HG03558 (cell line): Measurements from ENCODE around the gene FN3KRP.

Source experiments
- ATAC-seq: cut with Tn5 transposase; IDR thresholded peaks from one replicate; pipeline ENCODE4 v1.9.1; 2021; ENCODE audit warnings: moderate number of reproducible peaks; ENCODE audit not compliant: unreplicated experiment; ENCODE audit errors: extremely low read depth

FN3KRP gene, protein sequence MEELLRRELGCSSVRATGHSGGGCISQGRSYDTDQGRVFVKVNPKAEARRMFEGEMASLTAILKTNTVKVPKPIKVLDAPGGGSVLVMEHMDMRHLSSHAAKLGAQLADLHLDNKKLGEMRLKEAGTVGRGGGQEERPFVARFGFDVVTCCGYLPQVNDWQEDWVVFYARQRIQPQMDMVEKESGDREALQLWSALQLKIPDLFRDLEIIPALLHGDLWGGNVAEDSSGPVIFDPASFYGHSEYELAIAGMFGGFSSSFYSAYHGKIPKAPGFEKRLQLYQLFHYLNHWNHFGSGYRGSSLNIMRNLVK

DNA sequence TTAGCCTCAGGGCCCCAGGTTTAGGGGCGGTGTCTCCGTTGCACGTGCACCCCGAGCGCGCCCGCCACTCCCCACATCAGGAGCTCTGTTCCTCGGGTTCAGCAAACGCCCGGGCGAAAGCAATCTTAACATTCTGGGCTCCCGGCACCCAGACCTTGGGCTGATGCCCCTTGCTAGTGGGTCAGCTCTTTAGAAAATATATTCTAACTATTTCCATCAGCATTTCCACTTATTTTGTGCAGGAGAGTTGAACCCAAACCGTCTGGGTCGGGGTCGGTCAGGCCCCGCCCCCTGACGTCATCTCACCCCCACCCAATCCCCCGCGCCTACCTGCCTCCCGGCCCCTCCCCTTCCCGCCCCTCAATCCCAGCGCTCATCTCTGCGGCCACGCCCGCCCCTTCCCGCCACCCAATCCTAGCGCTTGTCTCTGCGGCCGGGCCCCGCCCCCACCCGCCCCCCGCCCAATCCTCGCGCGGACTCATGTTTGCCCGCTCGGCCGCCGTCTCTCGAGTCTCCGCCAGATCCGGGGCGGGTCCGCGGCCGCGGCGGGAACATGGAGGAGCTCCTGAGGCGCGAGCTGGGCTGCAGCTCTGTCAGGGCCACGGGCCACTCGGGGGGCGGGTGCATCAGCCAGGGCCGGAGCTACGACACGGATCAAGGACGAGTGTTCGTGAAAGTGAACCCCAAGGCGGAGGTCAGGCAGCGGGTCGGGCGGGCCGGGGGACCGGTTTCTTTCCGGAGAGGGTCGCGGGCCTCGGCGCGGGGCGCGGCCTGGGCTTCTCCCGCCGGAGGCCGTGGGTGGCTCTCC lies at the start of gene FN3KRP:
Gene FN3KRP (plus strand): TSS at position 504 of the 808 bp plus-strand sequence. CDS start 50 bp downstream, at position 554.
- no peak for ATAC-seq

DNA sequence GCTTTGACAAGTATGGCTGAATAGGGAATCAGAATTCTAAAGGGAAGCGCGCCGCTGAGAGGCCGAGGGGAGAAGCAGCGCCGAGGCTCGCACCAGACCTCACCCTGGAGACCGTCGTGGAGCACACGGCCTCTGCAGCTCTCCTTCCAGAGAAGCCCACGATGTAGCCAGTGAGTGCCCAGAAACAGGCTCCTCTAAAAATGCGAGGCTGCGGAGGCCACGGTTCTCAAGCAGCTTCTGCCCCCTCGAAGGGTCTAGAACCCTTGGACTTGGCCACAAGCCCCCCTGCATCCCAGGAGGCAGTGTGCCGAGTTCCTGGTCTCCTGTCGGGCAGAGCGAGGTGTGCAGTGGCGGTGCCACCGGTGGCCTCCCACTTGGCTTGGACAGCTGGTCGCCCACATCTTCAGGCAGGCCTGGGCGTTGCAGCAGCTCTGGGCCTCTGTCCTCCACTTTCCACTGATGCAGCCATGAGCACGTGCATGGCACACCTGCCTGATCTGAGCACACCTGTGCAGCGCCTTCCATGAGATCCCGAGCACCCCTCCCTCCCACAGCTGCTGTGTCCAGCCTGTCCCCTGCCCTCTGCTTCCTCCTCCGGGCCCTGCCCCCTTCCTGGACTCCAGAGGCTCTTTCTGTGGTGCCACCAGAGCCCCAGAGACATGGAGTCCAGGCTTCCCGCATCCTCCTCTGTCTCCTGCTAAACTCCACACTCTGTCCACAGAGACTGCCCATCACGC lies 49.4 kb upstream of the FN3KRP start:
- no peak for ATAC-seq

DNA sequence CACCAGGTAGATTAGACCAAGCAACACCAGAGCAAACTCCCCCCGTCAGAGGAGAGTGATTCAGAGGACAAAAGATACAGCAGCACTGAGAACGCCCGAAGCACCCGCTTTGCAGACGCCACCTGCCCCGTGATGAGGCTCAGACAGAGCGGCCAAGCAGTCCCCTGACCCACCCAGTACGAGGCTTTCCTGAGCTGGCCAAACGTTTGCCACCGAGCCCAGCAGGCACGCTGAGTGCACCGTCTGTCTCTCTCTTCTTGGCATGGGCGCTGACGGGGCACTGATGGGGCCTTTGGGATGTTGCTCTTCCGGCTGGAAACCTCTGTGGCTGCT lies 48.9 kb upstream of the FN3KRP start:
- ATAC-seq: no peak

DNA sequence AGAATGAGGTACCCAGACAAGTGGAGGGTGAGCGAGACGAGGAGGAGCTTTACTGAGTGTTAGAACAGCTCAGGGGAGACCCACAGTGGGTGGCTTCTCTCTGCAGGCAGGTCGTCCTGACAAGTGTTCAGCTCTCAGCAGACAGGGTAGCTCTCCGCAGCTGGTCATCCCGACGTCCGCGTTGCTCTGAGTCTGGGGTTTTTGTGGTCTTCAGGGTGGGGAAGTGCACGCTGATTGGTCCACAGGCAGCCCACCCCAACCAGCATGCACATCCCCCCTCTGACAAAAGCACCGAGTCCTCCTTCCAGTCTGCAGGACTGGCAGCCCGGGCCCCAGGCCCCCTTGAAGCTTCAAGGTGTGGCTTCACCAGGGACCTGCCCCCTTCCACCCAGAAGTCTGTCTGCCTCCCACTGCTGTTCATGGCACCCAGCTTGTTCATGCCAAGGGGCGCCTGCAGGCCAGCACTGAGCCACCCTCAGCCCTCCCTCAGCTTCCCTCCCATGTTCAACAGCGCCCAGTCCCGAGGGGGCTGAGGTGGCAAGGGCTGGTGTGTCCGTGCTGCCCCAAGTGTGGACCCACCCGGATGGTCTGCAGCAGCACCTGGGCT lies 48.4 kb upstream of the FN3KRP start:
- ATAC-seq: no peak

DNA sequence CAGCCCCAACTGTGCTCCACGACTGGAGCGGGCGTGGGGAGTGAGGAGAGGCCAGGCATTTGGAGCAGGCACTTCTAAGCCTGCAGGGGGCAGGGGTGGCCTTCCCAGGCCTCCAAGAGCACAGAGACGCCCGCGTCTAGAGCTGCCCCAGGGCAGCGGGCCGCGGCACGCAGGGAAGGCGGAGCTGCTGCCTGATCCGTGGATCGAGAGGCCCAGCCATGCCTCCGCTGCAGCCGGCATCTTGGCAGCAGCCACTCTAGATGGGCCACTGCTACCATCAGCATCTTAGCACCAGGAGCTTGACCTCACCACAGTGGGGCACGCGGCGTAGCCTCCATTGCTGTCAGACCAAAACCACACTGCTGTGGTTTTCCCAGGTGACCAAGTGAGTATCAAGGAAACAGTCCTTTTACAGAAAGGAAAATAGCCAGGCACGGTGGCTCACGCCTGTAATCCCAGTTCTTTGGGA lies 47.8 kb upstream of the FN3KRP start:
- ATAC-seq: no peak

DNA sequence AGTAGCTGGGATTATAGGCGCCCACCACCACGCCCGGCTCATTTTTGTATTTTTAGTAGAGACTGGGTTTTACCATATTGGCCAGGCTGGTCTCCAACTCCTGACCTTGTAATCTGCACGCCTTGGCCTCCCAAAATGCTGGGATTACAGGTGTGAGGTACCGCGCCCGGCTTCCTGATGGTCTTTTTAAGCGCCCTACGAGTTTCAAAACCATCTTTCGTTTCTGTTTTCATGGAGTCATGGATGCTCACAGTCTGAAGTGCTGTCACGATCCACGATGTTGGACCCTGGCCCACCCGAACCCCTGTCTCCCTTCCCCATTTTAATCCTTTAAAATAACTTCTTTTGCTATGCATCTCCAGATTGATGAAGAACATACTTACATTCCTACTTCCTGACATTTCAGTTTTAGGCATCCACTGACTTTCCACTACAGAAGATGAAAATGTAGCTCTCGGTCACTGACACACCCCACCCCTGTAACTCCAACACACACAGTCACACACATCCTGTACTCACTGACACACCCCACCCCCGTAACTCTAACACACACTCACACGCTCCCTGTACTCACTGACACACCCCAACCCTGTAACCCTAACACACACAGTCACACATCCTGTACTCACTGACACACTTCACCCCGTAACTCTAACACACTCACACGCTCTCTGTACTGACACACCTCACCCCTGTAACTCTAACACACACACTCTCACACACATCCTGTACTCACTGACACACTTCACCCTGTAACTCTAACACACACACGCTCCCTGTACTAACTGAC lies 45.6 kb upstream of the FN3KRP start:
- ATAC-seq: no peak

DNA sequence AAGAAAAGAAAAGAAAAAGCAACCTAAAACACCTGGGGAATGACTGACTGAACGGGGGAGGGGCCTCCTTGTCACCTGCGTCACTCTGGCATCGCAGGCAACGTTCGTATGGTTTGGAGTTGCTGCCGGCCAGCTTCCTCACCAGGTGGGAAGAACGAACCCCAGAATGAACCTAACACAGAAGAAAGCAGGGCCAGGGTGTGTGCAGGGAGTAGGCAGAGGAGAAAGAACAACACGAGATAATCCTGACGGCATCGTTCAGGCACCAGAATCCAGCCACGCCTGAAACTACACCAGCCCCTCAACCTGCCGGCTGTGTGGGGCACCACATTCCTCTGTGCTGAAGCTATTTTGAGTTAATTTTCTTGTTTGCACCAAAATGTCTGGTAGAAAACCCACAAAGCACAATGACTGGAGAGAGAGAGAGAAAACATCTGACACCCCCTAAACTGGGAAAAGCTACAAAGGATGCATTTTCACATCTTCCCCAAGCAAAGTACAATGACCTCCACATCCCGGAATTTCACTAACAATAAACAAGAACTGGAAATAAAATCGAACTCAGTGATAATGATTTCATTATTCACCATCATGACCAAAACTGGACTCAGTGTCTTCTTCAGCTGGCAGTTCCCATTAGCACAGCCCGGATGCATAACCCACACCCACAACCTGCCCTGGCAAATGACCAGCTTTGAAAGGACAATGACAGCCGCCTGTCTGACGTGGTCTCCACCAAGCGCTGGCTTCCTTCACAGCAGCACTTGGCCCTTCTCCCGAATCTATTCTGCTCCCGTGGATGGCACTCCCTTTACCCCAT lies 41.6 kb upstream of the FN3KRP start:
- no peak for ATAC-seq

DNA sequence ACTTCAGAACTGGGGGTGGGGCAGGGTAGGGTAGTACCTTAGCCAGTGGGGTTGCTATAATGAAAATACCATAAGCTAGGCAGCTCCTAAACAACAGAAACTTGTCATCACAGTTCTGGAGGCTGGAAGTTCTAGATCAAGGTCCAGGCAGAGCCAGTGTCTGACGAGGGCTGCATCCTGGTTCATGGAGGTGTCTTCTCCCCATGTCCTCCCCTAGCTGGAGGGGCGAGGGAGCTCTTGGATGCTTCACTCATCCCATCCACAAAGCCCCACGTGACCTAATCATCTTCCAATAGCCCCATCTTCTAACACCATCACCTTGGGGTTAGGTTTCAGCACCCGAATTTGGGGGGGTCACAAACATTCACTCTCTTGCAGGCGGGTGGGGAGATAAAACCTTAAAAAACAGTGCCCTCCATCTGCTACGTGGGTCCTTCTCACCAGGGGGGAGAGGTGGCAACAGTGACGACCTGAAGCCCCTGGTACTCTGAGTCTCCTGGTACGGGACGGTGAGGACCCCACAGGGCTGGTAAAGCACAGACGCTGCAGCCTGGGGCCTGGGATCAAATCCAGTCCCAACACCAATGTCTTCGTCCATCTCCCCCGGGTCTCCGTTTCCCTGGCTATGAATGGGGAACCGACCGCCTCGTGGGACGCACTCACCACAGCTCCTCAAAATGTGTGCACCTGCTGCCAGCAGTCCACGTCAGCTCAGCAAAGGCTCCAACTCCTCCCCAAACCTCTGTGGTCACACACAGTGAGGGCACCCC lies 40.8 kb upstream of the FN3KRP start:
- no peak for ATAC-seq

DNA sequence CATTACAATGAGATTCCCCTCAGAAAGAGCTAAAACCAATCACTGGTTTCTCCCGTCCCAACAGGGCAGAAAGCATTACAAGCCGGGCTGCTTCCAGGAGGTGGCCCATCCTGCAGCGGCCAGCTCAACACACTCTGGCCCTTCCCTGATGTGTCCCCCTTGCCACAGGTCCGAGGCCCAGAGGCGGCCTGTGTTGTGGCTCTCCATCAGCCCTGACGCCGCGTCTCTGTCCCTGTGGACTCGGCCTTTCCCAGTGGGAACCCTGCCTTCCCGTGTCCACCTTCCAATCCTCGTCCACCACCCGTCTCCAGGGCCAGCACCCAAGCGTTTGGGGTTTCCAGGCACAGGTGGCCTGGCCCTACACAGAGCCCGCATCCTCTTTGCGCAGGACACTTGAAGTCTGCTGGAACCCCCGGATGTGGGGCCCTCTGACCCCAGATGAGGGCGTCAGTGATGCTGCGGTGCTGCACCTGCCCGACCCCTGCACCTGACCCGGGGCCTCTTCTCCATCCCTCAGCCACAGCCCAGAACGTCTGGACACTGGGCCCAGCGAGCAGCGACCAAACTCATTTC lies 39.1 kb upstream of the FN3KRP start:
- no peak for ATAC-seq

DNA sequence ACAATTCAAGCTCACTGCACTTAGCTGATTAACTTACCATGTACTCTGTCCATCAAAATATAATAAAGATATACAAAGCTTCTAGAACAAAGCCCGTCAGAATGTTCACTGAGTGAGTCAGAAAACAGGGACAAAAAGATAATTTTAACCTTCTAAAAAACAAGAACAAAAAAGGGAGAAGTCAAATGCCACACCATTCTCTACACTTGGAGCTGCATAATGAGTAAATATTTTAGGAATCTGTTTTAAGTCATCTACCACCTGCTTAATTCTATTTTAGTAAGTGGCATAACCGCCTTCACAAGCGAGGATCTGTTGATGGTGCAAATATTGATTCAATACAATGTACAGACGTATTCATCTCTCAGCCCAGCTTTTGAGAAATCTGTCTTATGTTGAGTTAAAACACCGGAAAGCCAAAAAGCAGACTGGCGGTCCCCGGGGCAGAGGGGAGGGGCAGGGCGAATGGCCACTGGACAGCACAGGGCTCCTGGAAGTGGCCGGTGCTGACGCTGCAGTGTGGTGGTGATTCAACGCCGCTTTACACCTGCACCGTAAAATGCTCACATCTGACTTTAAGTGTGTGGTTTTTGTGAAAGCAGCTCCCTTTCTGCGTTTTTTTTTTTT lies 38.1 kb upstream of the FN3KRP start:
- ATAC-seq: no peak

DNA sequence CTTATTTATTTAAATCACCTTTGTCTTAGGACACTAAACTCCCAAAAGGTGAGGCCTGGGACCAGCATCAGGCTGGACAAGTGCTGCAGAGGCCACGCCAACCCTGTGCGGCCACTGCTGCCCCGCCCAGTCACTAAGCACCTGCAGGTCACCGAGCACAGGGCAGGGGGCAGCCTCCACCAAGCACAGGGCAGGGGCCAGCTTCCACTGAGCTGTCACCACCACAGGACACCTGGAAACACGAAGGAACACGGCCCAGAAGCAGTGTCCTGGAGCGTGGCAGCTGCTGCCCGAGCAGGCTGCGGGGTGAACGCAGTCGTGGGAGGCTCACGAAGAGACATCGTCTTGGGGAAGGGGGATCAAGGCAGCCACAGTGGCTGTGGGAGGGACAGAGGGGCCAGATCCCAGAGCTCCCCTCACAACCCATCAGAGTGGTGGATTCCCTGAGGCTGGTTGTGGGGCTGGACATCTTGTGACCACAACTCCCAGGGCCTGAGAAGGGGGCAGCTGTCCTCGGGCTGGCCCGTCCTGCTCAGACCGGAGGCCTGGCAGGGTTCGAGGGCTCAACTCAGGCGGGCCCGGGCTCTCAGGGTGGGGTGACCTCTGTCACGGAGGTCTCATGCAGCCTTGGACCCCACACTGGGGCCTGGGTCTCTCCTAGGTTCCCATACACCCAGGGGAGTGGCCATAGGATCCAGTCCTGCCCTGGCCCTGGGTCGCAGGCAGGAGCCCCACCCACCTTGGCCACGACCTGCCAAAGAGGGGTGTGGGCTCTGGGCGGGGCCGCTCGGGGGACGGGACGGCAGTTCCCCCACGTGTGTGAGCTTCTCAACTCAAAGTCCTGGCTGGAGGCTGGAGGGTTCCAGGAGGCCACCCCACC lies 36.7 kb upstream of the FN3KRP start:
- no peak for ATAC-seq

DNA sequence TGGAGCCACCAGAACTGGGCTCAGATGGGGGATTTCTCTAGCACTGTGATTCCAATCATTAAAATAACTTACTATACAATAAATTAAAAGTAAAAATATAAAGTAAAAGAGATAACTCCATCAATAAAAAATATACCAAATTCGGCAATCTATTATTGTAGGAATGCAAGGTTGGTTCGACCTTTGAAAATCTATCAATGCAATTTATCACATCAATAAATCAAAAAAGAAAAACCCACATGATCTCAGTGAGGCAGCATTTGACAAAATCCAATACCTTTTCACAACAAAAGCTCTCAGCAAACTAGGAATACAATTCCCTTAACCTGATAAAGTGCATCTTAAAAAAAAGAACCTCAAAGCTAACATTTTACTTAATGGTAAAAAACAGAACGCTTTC lies 35.0 kb upstream of the FN3KRP start:
- ATAC-seq: no peak

DNA sequence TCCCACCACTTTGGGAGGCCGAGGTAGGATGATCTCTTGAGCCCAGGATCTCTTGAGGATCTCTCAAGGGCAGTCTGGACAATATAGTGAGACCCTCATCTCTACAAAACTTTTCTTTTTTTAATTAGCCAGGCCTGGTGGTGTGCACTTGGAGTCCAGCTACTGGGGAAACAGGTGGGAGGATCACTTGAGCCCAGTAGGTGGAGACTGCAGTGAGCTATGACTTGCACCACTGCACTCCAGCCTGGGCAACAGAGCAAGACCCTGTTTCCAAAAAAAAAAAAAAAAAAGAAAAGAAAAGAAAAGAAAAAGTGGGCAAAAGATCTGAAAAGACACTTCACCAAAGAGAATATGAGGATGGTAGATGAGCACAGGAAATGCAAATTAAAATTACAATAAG lies 33.0 kb upstream of the FN3KRP start:
- ATAC-seq: no peak

DNA sequence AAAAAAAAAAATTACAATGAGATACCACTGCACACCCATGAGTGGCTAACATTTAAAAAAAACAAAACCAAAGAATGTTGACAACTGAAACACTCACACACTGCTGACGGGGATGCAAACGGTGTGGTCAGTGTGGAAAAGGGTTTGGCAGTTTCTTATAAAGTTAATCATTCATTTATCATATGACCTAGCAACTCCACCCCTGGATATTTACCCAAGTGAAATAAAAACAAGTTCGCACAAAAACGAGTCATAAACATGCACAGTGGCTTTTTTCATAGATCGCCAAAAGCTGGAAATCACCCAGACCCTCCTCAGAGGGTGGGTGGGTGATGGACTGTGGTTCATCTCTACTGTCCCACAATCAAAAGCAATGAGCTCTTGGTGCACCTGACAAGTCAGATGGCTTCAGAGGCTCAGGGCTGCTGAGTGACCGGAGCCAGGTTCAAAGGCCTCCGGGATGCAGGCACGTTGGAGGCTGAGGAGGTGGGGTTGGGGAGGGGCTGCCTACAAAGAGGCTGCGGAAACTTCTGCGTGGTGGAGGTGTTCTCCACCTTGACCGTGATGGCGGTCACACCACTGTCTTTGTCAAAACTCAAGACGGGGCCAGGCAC lies 32.2 kb upstream of the FN3KRP start:
- ATAC-seq: no peak

DNA sequence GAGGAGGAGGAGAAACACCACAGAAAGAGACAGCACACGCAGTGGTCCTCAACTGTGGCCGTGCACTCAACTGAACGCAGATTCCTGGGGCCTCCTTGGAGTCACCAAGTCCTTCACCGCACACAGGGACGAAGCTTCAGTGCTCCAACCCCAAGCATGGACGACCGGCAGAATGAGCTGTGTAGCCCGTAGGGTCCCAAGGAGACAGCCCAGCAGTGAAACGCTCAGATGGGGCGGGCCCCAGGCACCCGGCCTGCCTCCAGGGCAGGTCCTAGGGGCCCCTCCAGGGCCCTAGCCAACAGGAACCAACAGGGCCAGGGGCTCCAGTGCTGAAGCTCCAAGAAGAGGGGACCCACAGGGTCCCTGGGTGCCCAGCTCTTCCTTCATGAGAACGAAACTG lies 31.2 kb upstream of the FN3KRP start:
- no peak for ATAC-seq
